GM21367 (cell line): ENCODE data around the gene ABCA7.

Experiments
- ATAC-seq: cut with Tn5 transposase; IDR thresholded peaks from one replicate; pipeline ENCODE4 v1.9.1; 2021; ENCODE audit not compliant: unreplicated experiment

Gene ABCA7

DNA sequence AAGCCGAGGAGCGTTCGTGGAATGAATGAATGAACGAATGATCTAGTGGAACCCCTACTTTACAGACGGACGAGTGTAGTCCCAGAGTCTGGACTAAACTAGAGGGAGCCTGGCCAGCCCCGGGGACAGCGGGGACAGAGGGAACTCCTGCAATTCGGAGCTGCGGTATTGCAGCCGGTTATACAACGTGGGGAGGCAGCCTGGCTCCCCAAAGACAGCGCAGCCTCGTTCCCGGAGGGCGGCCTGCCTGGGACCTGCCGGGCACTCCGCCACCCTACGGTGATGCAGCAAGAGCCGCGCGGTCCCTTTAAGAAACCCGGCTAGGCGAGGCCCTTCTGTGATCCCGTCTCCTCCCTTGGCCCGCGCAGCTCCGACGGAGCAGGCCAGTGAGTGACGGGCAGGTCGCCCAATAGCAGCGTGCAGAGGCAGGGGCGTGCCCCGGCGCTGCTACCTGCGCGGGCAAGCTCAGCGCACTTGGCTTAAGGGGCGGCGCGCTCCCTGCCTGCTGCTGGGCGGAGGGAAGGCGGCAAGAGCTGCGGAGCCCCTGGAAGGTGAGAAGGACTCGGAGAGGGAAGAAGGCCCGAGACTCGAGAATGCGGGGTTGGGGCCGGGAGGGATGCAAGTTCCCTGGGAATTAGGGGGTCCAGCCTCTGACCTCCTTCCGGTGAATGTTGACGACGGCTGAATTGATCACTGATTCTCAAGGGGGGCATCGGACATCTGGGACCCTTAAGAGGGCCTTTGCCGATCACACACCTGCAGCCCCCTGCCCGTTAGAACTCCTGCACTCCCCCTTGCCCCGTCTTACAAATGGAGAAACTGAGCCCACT, at the start of gene ABCA7:
Gene ABCA7, plus strand, starts transcription at position 462 of the 830 bp plus-strand sequence. CDS start 1,255 bp downstream, outside the sequence.
- ATAC-seq: peak; percentile 59

- ATAC-seq: no peak
Observed at GRCh38 chr19:990119-990571, 49.8 kb upstream of the ABCA7 start.

DNA sequence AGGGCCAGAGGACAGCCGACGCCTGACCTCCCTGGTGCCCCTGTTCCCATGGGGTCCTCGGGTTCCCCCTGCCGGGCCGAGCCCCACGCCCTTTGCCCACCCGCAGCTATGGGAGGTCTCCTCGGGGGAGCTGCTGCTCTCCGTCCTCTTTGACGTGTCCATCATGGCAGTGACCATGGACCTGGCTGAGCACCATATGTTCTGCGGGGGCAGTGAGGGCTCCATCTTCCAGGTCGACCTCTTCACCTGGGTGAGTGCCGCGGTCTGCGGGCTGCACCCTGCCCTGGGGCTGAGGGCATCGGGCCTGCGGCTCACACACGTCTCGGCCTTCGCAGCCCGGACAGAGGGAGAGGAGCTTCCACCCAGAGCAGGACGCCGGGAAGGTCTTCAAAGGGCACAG, 49.2 kb upstream of the ABCA7 start:
- ATAC-seq: no peak

DNA sequence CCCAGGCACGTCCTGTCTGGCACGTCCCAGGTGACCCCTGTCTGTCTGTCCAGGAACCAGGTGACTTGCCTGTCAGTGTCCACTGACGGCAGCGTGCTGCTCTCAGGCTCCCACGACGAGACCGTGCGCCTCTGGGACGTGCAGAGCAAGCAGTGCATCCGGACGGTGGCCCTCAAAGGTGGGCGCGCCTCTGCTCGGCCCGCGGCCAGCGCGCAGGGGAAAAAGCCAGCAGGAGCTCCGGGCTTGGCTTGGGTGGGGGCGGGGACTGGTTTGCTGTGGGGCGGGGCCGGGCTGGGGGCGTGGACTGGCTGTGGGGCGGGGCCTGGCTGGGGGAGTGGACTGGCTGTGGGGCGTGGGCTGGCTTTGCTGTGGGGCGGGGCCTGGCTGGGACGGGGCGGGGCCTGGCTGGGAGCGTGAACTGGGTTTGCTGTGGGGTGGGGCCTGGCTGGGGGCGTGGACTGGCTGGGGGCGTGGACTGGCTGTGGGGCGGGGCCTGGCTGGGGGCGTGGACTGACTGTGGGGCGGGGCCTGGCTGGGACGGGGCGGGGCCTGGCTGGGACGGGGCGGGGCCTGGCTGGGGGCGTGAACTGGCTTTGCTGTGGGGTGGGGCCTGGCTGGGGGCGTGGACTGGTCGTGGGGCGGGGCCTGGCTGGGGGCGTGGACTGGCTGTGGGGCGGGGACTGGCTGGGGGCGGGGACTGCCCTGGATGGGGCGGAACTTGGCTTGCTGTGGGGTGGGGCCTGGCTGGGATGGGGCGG, 48.6 kb upstream of the ABCA7 start:
- no peak for ATAC-seq

- ATAC-seq: no peak
Observed at GRCh38 chr19:991932-992669, 47.8 kb upstream of the ABCA7 start.

GRCh38 chr19:992670-993055, 47.2 kb upstream of the ABCA7 start:
- no peak for ATAC-seq

- ATAC-seq: no peak
Observed at GRCh38 chr19:993361-993830, 46.5 kb upstream of the ABCA7 start.

- ATAC-seq: no peak
Observed at GRCh38 chr19:993831-994393, 46.0 kb upstream of the ABCA7 start.

GRCh38 chr19:994516-994915, 45.4 kb upstream of the ABCA7 start:
- no peak for ATAC-seq

- ATAC-seq: no peak
Observed at GRCh38 chr19:995051-995827, 44.7 kb upstream of the ABCA7 start.

DNA sequence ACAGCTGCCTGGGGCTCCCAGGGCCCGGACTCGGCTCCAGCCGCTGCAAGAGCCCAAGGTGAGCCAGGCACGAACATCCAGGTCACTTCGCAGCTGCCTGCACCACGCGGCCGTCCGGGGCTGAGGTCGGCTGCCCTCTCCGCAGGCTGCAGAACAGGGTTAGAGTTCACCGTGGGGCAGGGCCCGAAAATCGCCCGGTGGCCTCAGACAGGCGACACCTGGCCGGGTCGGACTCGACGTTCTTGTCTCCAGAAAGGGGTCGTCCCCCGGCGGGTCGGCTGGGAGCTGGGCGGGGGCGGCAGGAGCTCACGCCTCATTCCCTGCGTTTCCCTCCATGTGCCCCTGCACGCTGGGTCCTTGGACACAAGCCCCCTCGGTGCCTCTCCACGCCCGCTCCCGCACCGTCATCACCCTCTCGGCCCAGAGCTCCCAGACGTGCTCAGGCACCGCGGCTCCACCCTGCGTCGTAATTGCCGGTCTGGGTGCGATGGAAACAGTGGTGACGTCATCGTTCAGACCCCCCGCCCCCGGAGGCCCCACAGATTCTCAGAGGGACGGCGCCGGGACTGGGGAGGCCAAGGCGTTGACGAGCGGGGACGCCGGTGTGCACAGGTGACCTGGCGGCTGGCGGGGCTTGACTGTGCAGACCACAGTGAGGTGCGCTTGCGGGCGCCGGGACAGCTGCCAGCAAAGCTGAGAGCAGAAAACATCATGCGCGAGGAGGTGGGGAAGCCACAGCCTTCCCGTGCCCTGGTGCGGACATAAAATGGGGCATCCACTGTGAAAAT, 43.7 kb upstream of the ABCA7 start:
- no peak for ATAC-seq

- ATAC-seq: no peak
Observed at GRCh38 chr19:998064-998463, 41.8 kb upstream of the ABCA7 start.

DNA sequence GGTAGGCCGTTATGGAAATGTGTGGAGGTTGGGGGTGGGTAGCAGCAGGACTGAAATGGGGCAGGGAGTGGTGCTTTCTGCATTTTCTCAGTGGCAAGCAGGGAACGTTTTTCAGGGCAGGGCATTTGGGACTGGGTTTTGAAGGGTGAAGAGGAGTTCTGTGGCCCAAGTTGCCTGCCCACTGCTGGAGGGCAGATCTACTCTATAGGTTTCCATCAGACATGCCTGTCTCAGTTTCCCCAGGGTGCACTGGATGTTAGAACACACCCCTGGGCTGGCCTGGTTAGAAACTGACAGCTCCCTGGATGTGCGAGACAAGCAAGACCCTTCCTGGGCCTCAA, 40.6 kb upstream of the ABCA7 start:
- no peak for ATAC-seq

- no peak for ATAC-seq
Observed at GRCh38 chr19:1000095-1000494, 39.8 kb upstream of the ABCA7 start, which contains the start of gene GRIN3B. TSS of gene GRIN3B (plus strand) at chr19:1000419. CDS start at chr19:1000438, 19 bp downstream.

DNA sequence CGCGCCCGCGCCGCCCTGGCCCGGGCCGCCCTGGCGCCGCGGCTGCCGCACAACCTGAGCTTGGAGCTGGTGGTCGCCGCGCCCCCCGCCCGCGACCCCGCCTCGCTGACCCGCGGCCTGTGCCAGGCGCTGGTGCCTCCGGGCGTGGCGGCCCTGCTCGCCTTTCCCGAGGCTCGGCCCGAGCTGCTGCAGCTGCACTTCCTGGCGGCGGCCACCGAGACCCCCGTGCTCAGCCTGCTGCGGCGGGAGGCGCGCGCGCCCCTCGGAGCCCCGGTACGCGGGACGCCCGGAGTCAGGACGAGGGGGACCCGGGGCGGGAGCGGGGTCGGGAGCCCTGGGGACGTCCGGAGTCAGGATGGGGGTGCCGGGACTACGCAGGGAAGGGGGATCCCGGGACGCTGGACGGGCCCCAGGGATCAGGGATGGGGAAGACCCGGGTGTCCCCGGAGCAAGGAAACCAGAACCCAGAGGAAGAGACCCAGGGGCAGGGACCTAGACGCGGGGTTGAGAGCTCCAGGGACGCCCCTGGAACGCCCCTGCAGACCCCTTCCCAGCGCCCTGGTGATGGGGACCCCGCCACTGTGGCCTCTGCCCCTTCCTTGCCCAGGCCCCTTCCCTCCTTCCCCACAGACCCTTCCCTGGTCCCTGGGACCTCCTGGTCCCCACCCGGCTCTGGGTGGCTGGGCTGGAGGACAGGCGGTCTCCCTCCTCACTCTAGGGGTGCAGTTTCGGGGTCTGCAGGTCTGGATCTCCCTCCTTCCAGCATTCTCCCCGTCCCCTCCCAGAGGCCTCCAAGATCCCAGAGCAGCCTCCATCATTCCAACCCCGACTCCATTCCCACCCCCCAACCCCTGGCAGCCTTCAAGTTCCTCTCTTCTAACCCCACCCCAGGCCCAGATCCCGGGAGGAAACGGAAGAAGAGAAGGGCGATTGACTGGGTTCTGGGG, 39.0 kb upstream of the ABCA7 start:
- no peak for ATAC-seq

DNA sequence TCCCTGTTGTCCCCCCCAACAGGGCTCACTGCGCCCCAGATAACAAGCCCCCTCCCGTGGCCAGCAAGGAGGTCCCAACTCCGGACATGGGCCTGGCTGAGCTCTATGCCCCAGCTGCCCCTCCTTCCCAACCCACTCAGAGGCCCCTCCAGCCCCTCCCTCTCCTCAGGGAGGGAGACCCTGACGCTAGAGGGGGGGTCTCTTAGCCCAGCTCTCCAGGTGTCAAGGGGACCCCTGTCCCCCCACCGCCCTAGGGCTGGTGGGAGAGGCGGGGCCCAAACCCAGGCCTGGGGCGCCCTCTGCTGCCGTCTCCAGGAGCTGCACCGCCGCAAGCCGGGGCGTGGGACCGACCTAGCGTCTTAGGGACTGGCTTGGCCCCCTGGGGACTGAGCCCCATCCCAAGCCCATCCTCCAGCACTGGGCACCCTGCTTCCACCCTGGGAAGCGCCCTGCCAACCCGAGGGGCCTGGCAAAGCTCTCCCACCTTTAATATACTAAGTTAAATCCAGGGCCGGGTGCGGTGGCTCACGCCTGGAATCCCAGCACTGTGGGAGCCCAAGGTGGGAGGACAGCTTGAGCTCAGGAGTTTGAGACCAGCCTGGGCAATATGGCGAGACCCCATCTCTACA, 38.3 kb upstream of the ABCA7 start:
- ATAC-seq: no peak

DNA sequence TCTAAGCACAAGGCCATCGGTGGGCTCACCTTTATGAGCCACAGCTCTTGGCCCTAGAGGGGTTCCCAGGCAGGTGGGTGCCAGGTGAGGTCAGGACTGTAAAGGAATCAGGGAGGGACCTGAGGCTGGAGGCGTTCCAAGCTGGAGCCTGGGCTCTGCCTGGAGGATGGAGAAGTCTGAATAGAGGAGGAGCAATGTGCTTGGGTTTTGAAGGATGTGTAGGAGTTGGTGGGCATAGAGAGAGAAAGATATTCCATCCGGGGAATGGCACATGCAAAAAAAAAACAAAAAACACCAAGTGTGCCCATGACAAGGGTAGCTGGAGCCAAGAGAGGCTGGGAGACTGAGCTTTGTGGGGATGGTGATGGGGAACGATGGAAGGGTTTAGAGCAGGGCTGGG, 37.3 kb upstream of the ABCA7 start:
- no peak for ATAC-seq

DNA sequence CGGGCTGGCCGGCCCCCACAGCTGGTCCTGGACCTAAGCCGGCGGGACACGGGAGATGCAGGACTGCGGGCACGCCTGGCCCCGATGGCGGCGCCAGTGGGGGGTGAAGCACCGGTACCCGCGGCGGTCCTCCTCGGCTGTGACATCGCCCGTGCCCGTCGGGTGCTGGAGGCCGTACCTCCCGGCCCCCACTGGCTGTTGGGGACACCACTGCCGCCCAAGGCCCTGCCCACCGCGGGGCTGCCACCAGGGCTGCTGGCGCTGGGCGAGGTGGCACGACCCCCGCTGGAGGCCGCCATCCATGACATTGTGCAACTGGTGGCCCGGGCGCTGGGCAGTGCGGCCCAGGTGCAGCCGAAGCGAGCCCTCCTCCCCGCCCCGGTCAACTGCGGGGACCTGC, 36.6 kb upstream of the ABCA7 start:
- ATAC-seq: no peak
